Testis (tissue), 2 donors: ENCODE results near the gene DET1.

Experiments
- CTCF ChIP-seq, 3 experiments: fragments of 450-650 bp in 2 of 3; fragments of 200-600 bp in 1 of 3; sonication (generic) in 1 of 3; IDR thresholded peaks; one replicate each; pipeline ENCODE4 v1.5.1; 2016 to 2019; ENCODE audit warnings: antibody characterized with exemption in 3 of 3, mild to moderate bottlenecking in 2 of 3, moderate library complexity in 1 of 3
- POLR2A ChIP-seq: fragments of 450-650 bp; IDR thresholded peaks from one replicate; pipeline ENCODE4 v1.6.1; 2017; ENCODE audit warnings: antibody characterized with exemption, mild to moderate bottlenecking, moderate library complexity

- TF ChIP-seq CTCF (IDR thresholded peaks at IDR 0.05): no peak
- TF ChIP-seq POLR2A: no peak
Observed at GRCh38 chr15:88526247-88526879, 20.1 kb downstream of the DET1 start.
